NCI-H1105 treated with DMSO at 0.1 percent for 48 hours (cell line): ENCODE results near the gene HSPB7.
"Not testable (repeated sequence)": the region's sequence is repeated elsewhere in the genome, so short reads cannot be mapped to it uniquely, and the experiment has no call there.

ENCODE experiments used
- DNase-seq: peaks from one replicate; lab custom pipeline; 2025; lab: John Stamatoyannopoulos, UW

The HSPB7 gene

GRCh38 chr1:16017461-16018303 is at the start of gene HSPB7:
Gene HSPB7, minus strand, starts transcription at chr1:16018043. Its CDS starts 80 bp downstream, at chr1:16017963.
- DNase-seq, result no peak

DNA sequence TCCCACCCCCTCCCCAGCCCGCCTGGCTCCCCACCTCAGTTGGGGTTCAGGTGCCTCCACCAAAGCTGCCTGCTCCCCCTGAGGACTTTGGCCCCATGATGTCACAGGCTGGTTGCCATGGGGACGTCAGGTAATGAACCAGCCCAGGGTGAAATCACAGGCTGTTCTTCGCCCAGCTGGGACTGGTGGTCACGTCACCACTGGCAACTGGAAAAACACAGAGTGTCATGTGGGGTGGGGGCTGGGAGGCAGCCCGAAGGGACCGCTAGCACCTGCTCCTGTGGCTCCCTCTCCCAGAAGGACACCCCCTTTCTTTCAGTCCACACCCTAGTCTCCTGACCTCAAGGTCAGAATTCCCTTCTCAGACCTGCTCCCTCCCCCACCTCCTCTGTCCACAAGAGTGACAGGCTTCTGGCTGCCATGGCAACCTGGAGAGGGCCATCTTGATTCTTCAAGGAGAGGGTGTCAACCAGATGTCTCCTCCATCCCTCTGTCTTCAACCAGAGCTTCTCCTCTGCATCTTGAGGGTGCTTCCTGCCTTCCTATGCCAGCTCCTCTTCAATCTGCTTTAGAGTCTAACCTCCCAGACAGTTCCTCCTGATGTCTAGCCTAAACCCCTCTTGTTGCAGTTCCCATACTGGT is 49.4 kb upstream of the HSPB7 start:
- DNase-seq, result no peak

- DNase-seq, result no peak
These were observed 48.4 kb upstream of the HSPB7 start for GRCh38 chr1:16066245-16066644.

DNA sequence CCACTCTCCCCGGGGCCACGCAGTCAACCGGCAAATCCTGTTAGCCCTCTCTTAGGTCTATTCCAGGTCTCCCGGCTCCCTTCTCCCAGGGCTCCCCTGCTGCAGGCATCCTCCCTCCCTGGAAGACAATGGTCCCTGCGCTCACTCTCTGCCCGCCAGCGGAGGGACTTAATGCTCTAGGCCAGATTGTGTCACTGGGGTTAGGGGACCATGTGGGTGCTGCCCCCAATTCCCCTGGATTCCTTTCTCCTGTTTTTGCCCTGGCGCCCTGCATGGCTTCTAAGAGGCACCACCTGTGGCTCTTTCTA is 47.4 kb upstream of the HSPB7 start:
- no peak for DNase-seq

DNA sequence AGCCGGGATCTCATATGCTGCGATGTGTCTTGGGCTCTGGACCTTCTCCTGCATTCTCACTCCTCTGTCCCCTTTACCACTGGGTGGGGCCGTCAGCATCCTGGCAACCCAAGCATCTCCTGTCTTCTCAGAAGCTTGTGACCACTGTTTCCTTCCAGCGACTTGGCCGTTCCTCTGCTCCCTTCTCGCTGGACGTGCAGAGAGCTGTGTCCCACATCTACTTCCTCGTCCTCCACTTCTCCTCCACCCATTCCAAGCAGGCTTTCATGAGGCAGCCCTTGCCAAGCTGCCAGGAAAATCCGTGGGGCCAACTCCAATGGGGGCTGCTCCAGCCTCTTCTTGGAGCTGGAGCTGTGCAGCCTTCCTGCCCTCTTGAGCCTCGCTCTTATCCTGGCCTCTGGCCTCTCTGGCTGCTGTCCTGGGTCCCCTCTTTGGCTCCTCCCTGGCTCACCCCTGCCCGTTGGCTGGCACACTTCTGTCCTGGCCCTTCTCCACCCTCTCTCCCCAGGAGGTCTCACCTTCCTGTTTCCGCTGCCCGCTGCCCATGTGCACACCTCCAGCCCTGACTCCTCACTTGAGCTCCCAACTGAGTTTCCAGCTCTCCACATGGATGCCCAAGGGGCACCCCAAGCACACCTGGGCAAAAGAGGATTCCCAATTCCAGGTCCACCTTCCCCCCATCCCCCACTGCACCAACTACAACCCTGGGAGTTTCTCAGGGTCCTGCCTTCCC is 46.9 kb upstream of the HSPB7 start:
- DNase-seq, result no peak

DNA sequence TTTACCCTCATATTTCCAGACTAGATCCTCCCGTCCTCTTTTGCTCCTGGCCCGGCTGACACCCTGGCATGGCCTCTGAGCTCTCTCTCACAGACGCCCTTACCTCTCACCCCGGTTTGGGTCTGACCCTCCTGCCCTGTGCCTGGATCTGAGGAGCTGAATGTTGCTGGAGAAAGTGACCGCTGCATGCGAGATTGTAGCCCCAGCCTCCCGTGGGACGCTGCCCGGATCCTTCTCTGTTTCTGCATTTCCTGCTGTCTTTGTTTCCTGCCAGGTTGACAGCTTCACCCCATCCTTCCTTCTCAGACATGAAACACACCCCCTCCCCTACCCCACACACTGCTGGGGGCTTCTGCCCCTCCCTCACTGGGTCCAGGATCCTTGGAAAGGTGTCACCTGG is 46.1 kb upstream of the HSPB7 start:
- no peak for DNase-seq

DNA sequence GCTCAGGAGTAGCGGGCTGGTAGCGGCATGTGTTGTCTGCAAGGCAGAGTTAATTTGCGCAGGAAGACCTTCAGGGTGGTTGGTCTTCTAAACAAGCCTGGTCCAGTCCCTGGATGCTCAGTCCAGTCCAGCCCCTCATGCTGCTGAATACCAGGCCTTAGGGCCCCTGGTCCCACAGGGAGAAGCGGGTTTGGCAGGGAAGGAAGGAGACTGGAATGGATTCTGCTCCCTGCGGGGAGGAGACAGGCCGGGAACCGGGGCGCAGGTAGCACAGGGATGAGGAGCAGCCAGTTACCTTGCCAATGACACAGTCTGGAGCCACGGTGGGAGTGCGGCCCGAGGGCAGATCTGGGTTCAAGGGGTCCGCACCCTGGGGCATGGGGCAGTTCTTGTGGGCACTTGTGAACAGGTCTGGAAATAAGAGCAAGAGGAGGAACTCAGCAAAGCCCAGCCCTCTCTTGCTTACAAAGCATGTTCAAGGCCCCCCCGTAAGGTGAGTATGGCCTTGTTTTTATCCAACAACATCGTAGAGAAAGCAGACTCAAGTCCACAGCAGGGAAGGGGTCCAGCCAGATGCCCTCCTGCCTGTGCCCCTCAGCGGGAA is 45.5 kb upstream of the HSPB7 start:
- DNase-seq, result no peak

- DNase-seq, result not testable (repeated sequence)
These were observed 44.8 kb upstream of the HSPB7 start for GRCh38 chr1:16062687-16063075.

GRCh38 chr1:16061989-16062686 is 44.3 kb upstream of the HSPB7 start:
- DNase-seq, result not testable (repeated sequence)

DNA sequence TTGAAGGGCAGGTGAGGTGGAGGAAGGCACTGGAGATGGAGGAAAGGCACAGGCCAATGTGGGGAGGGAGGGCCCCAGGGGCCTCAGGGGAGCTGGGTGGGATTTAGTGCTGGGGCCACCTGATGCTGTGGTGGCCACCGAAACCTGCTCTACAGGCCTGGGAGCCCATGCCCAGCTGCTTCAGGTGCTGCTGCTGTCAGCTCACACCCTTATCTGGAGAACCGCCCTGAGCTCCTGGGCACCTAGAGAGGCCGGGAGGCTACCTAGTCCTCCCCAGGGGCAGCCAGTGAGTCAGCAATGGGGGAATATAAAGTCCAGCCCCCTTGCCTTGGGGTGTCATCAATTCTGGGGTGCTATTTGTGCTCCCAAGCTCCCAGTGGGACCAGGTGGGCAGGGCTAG is 43.4 kb upstream of the HSPB7 start:
- DNase-seq, result no peak

DNA sequence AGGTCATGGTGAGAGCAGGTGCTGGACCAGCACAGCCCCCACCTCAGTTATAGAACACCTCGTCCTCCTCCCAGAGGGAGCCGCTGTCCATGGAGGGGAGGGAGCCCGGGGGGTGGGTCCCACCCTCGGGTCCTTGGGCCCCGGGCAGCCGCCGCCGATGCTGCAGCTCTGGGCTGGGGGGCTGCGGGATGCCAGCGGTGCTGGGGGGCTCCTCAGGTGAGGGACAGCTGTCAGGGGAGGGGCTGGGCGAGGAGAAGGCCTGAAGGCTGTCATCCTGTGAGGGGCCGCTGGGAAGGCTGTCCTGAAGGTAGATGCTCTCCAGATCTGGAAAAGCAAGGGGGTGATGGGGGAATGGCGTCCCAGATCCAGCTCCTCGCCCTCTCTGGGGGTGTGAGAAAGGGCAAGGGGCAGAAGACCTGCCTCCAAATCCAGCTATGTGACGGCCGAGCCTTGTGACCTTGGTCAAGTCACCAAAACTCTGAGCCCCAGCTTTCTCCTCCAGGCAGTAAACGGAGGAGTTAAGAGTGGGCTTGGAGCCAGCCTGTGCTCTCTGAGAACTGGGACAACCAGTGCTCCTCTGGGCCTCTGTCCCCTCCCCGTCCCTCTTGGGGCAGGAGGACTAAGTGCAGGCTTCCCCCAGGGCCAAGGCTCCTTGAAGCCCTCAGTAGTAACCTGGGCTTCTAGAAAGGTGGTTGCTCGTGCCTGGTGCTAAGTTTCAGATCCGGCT is 40.7 kb upstream of the HSPB7 start:
- not testable (repeated sequence) for DNase-seq

- not testable (repeated sequence) for DNase-seq
These were observed 39.6 kb upstream of the HSPB7 start for GRCh38 chr1:16057314-16057915.

- DNase-seq, result not testable (repeated sequence)
These were observed 38.7 kb upstream of the HSPB7 start for GRCh38 chr1:16056521-16056912.

- peak; percentile 86 for DNase-seq
These were observed 38.0 kb upstream of the HSPB7 start for GRCh38 chr1:16055613-16056520.

- DNase-seq, result no peak
These were observed 37.0 kb upstream of the HSPB7 start for GRCh38 chr1:16054598-16055540.

DNA sequence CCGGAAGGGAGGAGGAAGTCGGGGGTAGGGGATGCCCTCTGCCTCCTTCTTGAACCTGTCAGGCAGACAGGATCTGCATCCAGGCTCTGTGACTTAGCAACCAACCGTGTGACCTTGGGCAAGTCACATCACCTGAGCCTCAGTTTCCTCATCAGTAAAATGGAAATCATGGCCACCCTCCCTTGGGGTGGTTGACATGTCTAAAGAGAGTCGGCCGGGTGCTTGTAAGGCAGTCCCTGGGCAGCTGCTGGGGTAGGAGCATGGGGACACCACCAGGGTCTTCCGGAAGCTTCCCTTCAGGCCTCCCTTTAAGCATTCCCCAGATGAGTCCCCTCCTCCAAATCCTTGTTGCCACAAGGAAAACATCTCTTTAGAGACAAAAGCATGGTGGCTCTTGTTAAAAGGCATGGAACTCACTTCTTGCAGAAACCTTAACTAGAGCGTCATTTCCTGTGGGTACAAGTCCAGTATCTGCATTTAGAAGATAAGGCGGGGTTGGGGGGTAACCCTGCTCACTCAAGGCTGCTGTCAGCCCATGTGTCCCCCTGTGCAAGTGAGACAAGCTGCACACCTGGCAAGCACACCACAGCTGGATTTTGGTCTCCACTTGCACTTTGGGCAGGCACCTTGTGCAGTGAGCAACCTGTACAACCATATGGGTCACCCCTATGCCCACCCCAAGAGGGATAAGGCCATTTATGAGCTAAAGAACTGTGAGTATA is 36.1 kb upstream of the HSPB7 start:
- DNase-seq, result no peak

GRCh38 chr1:16051949-16052348 is 34.1 kb upstream of the HSPB7 start:
- not testable (repeated sequence) for DNase-seq

- DNase-seq, result no peak
These were observed 33.2 kb upstream of the HSPB7 start for GRCh38 chr1:16051039-16051438.
